ENCODE data around the gene SUOX. TPM values are rescaled to one million over a fixed set of nuclear protein-coding genes. Genes with fewer than 3 reads are reported as not detected.

Gene SUOX
- total and polyA plus RNA-seq, 2 of the 4 experiments (the other 2 are of a cell fraction), result 17.8 to 19.4 TPM

DNA sequence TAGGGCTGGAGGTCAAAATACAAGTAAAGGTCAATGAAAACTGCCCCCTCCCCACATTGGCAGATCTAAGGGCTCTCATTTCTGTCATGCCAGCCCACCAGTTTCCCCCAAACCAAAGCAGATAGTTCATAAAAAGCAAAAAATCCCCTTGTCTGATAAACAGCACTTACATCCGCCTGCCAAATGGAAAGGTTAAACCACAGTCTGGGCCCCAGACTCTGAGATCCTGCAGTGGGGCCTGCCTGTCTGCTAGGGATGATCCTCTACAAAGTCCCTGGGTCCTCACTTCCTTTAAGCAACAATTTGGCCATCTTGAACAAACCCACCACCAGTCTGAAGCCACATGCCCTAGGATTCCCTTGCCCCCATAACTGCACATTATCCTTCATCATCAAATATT is 34.9 kb downstream of the SUOX start:
- Histone ChIP-seq H2AK9ac (replicated peaks; ENCODE audit: low read depth, low read length, poor library complexity) (no peak overlapping the region), H2BK120ac (ENCODE audit: low read depth, low read length) (no peak overlapping the region), H3K4me2 (ENCODE audit: low read depth, low read length) (no peak overlapping the region), H3K18ac (ENCODE audit: low read depth, low read length) (no peak overlapping the region), H3K4ac (ENCODE audit: low read depth, low read length) (no peak overlapping the region), H3K9ac (ENCODE audit: low read depth, low read length) (no peak overlapping the region), H3K4me3 (ENCODE audit: insufficient read depth, low read depth, low read length) (no peak overlapping the region), H3K4me1 (ENCODE audit: control insufficient read depth, insufficient read depth, low read length) (peaks cover 2% of the 10 kb centered on the region; the same call in 1 of the 2 replicates), H4K5ac (ENCODE audit: low read depth, low read length) (no peak overlapping the region), H4K8ac (ENCODE audit: low read depth in 2 of 2, low read length in 2 of 2) (no peak overlapping the region), H3K9me1 (ENCODE audit: insufficient read depth, low read length) (no peaks in the 10 kb centered on the region), H2BK20ac (ENCODE audit: low read depth, low read length) (no peak overlapping the region), H3K27me3 (ENCODE audit: control insufficient read depth, insufficient read depth, low read length) (no peaks in the 10 kb centered on the region), H3K14ac (replicated peaks; ENCODE audit: low read depth, low read length) (no peak overlapping the region), H2AK5ac (ENCODE audit: low read depth, low read length) (no peak overlapping the region), H4K91ac (ENCODE audit: insufficient read depth, low read depth, low read length) (no peak overlapping the region), H4K20me1 (ENCODE audit: insufficient read depth, low read length) (no peaks in the 10 kb centered on the region), H2BK15ac (ENCODE audit: low read depth, low read length) (no peak overlapping the region), H2AFZ (replicated peaks; ENCODE audit: low read length, poor library complexity) (no peak overlapping the region), H2BK5ac (ENCODE audit: low read depth, low read length, poor library complexity, severe bottlenecking) (no peak overlapping the region), H3K9me3 (ENCODE audit: control insufficient read depth, insufficient read depth, low read length) (no peaks in the 10 kb centered on the region), H3K79me1 (ENCODE audit: low read depth in 1 of 2, low read length in 2 of 2) (no peaks in the 10 kb centered on the region), H3K36me3 (ENCODE audit: control insufficient read depth, insufficient read depth, low read length) (peaks cover 36% of the 10 kb centered on the region), H3K23ac (ENCODE audit: low read depth, low read length) (no peak overlapping the region), H3K56ac (ENCODE audit: extremely low read depth, insufficient read depth, low read length) (no peak overlapping the region), H3K27ac (ENCODE audit: insufficient read depth, low read length) (no peak overlapping the region)
- CTCF ChIA-PET, result no interaction called here
- DNase-seq, result no peak
- ATAC-seq (ENCODE audit: low read depth), result no peak
- in situ Hi-C loops (cut with MboI; ENCODE audit: low sequenced_read_pairs) (no loop called here), intact Hi-C loops (cut with micrococcal nuclease) (no loop called here), dilution Hi-C loops (cut with HindIII; ENCODE audit: low sequenced_read_pairs, unreplicated experiment) (no loop called here)
- WGBS, 2 experiments (ENCODE audit: extremely low coverage in 2 of 2, insufficient read length in 1 of 2), result no CpG with 5 or more reads among the region's 1 CpG
- TF ChIP-seq RFX5 (IDR thresholded peaks at IDR 0.05; ENCODE audit: low read depth, low read length) (no peak), MAZ (IDR thresholded peaks at IDR 0.05; ENCODE audit: borderline replicate concordance, low read depth, low read length) (no peak), ELK1 (IDR thresholded peaks at IDR 0.05; ENCODE audit: borderline replicate concordance, low read depth, low read length) (no peak), CHD1 (IDR thresholded peaks at IDR 0.05; ENCODE audit: low read depth, low read length) (no peak), NFE2L2 (IDR thresholded peaks at IDR 0.05; ENCODE audit: low read depth, low read length) (no peak), FOS (IDR thresholded peaks at IDR 0.05; ENCODE audit: low read depth, low read length) (no peak), RAD21 (IDR thresholded peaks at IDR 0.05; ENCODE audit: low read length) (no peak), RCOR1 (IDR thresholded peaks at IDR 0.05; ENCODE audit: insufficient replicate concordance, low read length) (no peak), CEBPB (IDR thresholded peaks at IDR 0.05; ENCODE audit: low read depth, low read length) (no peak), POLR2A (IDR thresholded peaks at IDR 0.05; ENCODE audit: low read depth, low read length) (no peak), CTCF (conservative IDR thresholded peaks at IDR 0.05; ENCODE audit: low read depth, low read length) (no peak), BHLHE40 (IDR thresholded peaks at IDR 0.05; ENCODE audit: low read depth, low read length) (no peak), SMC3 (IDR thresholded peaks at IDR 0.05; ENCODE audit: low read depth, low read length) (no peak), MAFK (IDR thresholded peaks at IDR 0.05; ENCODE audit: low read depth, low read length) (no peak), MXI1 (IDR thresholded peaks at IDR 0.05; ENCODE audit: borderline replicate concordance, low read depth, low read length) (no peak)
- TF ChIP-seq, protein P1, sequence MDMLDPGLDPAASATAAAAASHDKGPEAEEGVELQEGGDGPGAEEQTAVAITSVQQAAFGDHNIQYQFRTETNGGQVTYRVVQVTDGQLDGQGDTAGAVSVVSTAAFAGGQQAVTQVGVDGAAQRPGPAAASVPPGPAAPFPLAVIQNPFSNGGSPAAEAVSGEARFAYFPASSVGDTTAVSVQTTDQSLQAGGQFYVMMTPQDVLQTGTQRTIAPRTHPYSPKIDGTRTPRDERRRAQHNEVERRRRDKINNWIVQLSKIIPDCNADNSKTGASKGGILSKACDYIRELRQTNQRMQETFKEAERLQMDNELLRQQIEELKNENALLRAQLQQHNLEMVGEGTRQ (IDR thresholded peaks at IDR 0.05; ENCODE audit: low read depth, low read length), result no peak
- POLR2A ChIA-PET (ENCODE audit: unreplicated experiment), result no interaction called here
- BruUV-seq (replicated peaks), result no TSS peak

Data from IMR-90 (cell line).